Caki2 (cell line): ENCODE results near the gene CR1. TPM values are rescaled to one million over a fixed set of nuclear protein-coding genes. Genes with fewer than 3 reads are reported as not detected.
"Not testable (repeated sequence)": the region's sequence is repeated elsewhere in the genome, so short reads cannot be mapped to it uniquely, and the experiment has no call there.

Experiments used
- DNase-seq: peaks from one replicate; pipeline ENCODE4 v3.0.0-alpha.2; 2015; ENCODE audit warnings: low read depth
- in situ Hi-C: cut with HindIII; loops from 2 replicates; pipeline ENCODE4 v1.10.0; 2016; ENCODE audit warnings: low sequenced_read_pairs, low pct_unique_long_range_greater_than_20kb, mixed read lengths
- total RNA-seq: library from RNA; depleted of rRNA; stranded (reverse); fragments of >200 nt; shearing (Covaris generic); gene quantifications from 2 replicates; pipeline ENCODE4 v1.2.3, GENCODE V29; 2014; ENCODE audit warnings: low replicate concordance

The CR1 gene
- total RNA-seq, 1 experiment from 2014 or later = not detected

GRCh38 chr1:207499573-207499972 lies 3.6 kb downstream of the CR1 start:
- in situ Hi-C loops = no loop called here
- DNase-seq = peak; percentile 41

GRCh38 chr1:207500306-207500705 lies 4.3 kb downstream of the CR1 start:
- in situ Hi-C loops = no loop called here
- DNase-seq = no peak

DNA sequence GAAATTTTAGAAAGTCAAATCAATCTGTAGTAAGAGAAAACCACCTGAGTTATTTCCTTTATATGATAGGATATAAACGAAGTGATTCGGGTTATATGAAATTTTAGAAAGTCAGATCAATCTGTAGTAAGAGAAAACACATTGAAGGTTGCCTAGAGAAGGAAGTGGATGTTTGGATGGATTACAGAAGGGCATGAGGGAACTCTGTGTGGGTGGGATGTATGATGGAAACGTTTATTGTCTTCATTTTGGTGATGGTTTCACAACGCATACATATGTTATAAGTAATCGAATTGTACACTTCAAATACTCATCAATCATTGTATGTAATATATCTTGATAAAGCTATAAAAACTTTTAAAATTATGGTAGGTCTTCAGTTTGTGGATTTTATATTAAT lies 5.1 kb downstream of the CR1 start:
- DNase-seq = no peak
- in situ Hi-C loops = no loop called here

GRCh38 chr1:207502726-207503125 lies 6.8 kb downstream of the CR1 start:
- no peak for DNase-seq
- in situ Hi-C loops = no loop called here

DNA sequence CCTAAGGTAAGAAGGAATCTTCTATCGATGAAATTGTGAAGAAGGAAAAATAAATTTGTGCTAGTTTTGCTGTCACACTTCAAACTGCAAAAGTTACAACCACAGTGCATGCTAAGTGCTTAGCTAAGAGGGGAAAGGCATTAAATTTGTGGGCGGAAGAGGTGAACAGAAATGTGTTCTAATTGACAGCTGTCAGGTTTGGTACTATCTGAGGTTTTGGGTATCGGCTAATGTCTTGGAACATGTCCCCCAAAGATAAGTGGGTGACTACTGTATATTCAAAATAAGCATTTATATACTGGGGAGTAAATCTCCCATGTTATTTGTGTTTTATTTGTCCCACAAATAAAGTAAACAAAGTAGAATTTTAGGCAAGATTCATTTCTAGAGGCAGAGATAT lies 8.0 kb downstream of the CR1 start:
- in situ Hi-C loops = no loop called here
- DNase-seq = no peak

GRCh38 chr1:207504438-207504837 lies 8.5 kb downstream of the CR1 start:
- no peak for DNase-seq
- in situ Hi-C loops = no loop called here

DNA sequence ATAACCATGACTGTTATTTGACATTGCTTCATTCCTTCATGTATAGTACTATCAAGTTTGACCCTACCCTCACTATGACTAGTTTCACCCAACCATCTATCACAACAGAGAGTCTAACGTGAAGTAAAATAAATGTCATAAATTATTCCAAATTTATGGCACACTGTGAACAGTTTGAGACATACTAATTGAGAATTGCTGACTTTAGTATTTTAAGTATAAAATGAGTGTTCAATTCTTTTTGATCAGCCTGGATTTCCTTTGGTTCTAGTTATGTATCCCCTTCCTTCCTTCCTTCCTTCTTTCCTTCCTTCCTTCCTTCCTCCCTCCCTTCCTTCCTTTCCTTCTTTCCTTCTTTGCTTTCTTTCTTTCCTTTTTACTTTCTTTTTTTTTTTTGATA lies 14.5 kb downstream of the CR1 start:
- in situ Hi-C loops = no loop called here
- no peak for DNase-seq

DNA sequence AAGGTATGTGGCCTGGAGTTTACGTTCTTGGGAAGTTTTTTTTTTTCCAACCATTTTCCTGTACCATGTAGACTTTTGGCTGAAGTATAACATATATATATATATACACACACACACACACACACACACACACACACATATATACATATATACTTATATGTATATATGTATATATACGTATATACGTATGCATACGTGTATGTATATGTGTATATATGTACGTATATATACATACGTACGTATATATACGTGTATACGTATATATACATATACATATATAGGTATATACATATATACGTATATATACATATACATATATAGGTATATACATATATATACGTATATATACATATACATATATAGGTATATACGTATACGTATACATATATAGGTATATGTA lies 18.9 kb downstream of the CR1 start:
- in situ Hi-C loops = no loop called here
- DNase-seq = no peak

GRCh38 chr1:207516729-207517128 lies 20.8 kb downstream of the CR1 start:
- DNase-seq = no peak
- in situ Hi-C loops = no loop called here

DNA sequence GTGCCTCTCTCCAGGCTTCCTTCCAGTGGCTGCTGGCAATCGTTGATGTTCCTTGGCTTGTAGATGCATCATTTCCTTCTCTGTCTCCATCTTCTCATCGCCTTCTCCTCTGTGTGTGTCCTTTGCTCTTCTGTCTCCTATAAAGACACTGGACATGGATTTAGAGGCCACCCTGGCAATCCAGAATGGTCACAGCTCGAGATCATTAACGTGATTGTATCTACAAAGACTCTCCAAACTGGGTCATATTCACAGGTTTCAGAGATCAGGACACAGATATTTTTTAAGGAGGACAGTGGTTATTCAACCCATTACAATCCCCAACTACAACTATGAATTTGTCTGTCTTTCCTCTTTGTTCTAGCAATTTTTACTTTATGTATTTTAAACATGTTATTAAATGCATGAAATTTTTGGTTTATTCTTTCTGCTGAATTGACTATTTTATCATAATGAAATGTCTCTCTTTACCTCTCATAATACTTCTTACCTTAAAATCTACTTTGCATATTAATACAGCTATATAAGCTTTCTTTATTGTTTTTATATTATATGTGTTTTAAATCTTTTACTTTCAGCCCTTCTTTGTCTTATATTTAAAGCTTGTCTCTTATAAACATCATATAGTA lies 22.8 kb downstream of the CR1 start:
- no peak for DNase-seq
- in situ Hi-C loops = no loop called here

DNA sequence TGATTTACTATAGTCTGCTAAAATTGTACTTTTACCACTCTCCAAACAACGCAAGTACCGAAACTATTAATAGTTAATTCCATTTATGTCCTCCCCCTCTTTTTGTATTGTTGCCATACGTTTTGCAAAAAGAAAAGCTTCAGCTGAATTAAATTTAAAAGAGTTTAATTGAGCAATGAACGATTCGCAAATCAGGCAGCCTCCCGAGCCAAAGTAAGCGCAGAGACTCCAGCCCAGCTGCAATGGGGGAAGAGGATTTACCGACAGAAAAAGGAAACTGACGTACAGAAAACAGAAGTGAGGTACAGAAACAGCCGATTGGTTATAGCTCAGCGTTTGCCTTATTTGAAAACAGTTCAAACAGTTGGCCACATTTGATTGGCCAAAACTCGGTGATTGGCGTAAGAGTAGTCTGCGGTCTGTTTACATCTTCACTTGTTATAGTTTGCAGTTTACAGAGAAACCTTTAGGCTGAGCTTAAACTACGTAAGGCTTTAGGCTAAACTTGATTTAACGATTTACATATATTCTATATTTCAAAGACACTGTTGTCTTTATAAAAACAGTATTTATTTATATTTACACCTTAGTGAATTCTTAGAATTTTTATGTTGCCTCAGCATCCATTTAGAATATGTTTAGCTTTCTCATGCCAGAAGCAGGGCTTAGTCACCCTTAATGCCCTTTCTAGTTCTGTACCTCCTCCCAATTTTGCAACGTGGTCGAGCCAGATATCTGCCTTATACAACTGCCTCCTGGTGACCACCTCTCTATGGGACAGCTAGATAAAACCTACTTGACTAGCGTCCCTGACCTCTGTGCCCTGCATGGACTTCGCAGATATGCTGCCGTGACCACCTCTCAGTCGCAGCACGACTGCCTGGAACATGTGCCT lies 23.8 kb downstream of the CR1 start:
- no peak for DNase-seq

DNA sequence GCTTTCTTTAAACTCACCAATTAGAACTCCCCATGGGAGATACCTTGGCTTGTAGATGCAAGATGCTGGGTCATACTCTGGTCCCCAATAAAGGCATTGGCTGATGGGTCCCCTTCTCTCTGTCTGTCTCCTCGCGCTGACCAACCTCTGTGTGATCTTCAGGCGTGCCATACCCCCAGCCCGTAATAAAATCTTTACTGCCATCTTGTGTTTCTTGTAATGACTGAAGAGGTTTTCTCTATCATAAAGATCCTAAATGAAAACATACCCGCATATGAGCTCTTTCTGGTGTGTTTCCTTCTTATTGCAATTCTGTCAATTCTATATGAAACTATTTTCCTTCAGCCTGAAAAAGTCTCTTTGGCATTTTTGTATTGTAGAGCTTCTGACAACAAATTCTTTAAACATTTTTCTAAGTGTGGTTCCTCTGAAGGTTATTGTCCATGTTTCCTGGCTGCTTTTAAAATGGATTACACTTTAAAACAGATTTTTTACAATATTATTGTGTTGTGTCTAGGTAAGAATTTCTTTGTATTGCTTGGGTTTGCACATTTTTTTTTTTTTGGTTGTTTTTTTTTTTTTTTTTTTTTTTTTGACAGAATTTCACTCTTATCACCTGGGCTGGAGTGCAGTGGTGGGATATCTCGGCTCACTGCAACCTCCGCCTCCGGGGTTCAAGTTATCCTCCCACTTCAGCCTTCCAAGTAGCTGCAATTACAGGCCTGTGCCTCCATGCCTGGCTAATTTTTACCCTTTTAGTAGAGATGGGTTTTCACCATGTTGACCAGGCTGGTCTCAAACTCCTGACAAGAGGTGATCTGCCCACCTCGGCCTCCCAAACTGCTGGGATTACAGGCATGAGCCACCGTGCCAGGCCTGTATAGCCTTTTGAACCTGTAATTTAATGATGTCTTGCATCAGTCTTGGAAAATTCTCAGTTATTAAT lies 24.7 kb downstream of the CR1 start:
- in situ Hi-C loops, DNase-seq: not testable (repeated sequence)

More for the DNA sequence above, 23.8 kb downstream of the CR1 start:
- in situ Hi-C loops = no loop called here

- in situ Hi-C loops, DNase-seq: not testable (repeated sequence)
Observed at GRCh38 chr1:207525239-207525638, 29.3 kb downstream of the CR1 start.

DNA sequence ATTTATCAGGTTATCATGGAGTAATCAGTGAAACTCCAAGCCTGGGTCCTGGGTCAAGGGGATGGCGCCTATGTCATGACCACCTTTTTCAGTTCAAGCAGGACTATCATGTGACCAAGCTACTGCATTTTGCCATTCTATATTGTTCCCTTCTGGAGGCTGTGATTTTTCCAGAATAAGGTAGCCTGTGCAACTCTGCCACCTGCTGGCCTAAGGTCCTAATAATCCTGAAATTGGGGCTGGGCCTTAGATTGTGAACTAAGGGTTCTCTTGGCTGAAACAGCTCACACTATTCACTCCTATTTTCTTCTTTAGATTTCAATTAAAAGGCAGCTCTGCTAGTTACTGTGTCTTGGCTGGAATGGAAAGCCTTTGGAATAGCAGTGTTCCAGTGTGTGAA lies 32.4 kb downstream of the CR1 start:
- DNase-seq, in situ Hi-C loops: not testable (repeated sequence)

DNA sequence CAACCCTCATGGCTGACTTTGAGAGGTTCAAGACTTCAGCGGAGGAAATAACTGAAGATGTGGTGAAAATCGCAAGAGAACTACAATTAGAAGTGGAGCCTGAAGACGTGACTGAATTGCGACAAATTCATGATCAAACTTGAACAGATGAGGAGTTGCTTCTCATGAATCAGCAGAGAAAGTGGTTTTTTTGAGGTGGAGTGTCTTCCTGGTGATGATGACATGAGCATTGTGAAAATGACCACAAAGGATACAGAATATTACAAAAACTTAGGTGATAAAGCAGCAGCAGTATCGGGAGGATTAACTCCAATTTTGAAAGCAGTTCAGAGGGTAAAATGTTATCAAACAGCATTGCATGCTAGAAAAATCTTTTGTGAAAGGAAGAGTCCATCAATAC lies 40.3 kb downstream of the CR1 start:
- in situ Hi-C loops, DNase-seq: not testable (repeated sequence)

DNA sequence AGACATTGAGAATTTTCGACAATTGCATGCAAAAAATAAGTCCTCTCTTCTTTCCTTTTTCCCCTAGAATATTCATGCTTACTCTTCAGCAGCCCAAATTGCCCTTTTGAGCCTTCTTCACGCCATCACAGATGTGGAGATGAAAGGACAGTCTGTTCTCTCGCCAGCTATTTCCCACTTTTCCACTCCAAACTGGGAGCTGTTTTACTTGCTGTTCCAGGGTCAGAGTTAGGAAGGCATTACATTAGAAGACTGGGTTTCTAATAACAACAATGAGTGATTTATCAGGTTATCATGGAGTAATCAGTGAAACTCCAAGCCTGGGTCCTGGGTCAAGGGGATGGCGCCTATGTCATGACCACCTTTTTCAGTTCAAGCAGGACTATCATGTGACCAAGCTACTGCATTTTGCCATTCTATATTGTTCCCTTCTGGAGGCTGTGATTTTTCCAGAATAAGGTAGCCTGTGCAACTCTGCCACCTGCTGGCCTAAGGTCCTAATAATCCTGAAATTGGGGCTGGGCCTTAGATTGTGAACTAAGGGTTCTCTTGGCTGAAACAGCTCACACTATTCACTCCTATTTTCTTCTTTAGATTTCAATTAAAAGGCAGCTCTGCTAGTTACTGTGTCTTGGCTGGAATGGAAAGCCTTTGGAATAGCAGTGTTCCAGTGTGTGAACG lies 50.9 kb downstream of the CR1 start:
- DNase-seq, in situ Hi-C loops: not testable (repeated sequence)

DNA sequence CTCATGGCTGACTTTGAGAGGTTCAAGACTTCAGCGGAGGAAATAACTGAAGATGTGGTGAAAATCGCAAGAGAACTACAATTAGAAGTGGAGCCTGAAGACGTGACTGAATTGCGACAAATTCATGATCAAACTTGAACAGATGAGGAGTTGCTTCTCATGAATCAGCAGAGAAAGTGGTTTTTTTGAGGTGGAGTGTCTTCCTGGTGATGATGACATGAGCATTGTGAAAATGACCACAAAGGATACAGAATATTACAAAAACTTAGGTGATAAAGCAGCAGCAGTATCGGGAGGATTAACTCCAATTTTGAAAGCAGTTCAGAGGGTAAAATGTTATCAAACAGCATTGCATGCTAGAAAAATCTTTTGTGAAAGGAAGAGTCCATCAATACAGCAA lies 58.9 kb downstream of the CR1 start:
- DNase-seq, in situ Hi-C loops: not testable (repeated sequence)
